GM19463 (cell line): ENCODE results near the gene SYCP2.

ENCODE experiments used
- ATAC-seq: cut with Tn5 transposase; IDR thresholded peaks from one replicate; pipeline ENCODE4 v1.9.1; 2021; ENCODE audit warnings: mild to moderate bottlenecking, moderate library complexity; ENCODE audit not compliant: unreplicated experiment

The SYCP2 gene

DNA sequence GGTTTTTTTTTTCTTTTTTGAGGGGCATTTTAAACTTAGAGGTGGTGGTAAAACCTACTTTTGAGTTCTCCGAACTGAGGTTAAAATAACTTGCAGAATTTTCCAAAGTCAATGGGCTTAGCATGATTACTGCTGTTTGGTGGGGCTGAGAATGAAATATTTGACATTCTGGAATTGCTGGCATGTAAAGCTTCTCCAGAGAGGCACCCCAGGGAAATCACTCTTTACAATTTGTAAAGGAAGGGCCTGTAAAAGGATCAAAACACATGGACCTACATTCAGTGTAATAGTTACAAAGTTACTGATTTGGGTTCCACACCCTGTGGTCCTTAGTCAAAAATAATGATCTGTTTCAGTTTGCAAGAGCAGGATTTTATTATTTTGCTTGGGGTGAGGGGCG, 12.3 kb upstream of the SYCP2 start:
- ATAC-seq: no peak

- no peak for ATAC-seq
Observed at GRCh38 chr20:59945175-59945574, 11.7 kb upstream of the SYCP2 start.

- no peak for ATAC-seq
Observed at GRCh38 chr20:59944726-59945125, 11.3 kb upstream of the SYCP2 start.

- ATAC-seq: no peak
Observed at GRCh38 chr20:59942245-59942644, 8.8 kb upstream of the SYCP2 start.

DNA sequence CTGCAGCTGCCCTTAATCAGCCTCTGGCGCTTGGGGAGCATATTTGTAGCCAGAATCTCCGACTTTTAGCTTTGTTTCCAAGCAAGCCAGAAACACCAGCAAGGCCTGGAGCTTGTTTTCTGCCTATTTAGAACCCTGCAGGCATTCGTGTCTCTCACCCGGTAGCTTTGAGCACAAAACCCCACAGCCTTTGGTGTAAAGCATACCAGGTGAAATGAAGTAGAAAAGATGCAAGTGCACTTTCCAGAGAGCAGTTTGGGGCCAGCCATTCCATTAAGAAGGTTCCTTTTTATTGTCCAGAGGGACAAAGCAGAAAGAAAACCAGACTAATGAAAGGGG, 7.5 kb upstream of the SYCP2 start:
- no peak for ATAC-seq

- ATAC-seq: peak; percentile 89
Observed at GRCh38 chr20:59940129-59940955, 6.9 kb upstream of the SYCP2 start, which contains the start of the genes FAM217B and PPP1R3D. Gene FAM217B, plus strand, starts transcription at chr20:59940389. Its CDS starts 3,555 bp downstream, at chr20:59943944. Gene PPP1R3D, minus strand, starts transcription at chr20:59940305. Its CDS starts 374 bp downstream, at chr20:59939931.

- ATAC-seq: peak; percentile 28
Observed at GRCh38 chr20:59939879-59940128, 6.4 kb upstream of the SYCP2 start.

DNA sequence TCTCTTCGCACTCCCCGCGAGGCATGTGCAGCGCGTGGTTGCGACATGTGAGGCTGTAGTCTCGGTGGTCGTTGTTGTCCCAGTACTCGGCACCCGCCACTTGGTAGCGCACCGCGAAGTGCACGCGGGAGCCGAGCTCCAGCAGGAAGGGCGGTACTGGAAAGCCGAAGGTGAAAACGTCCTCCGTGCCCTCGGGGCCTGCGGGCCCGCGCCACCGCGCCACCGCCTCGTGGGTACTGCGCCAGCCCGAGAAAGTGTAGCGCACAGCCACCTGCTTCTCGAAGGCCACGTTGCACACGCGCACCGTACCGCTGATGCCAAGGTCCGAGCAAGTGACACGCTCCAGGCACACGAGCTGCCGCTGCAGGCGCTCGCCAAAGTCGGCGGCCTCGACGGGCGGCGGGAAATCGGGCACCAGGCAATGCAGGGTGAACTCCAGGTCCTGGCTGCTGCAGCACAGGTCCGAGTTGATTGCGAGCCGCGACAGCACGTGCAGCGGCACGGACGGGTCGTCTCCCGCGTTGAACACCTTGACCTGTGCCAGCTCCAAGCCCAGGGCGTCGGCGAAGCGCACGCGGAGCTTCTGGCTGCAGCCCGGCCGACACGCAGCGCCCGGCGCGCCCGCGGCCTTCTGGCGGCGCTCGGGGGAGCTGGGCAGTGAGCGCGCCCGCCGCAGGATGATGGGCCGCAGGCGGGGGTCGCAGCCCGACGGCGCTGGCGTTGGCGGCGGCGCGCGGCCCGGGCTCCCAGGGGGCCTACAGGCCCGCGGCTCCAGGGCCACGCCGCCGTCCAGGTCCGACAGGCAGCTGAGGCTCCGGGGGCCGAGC, 5.8 kb upstream of the SYCP2 start:
- peak; percentile 0 for ATAC-seq

DNA sequence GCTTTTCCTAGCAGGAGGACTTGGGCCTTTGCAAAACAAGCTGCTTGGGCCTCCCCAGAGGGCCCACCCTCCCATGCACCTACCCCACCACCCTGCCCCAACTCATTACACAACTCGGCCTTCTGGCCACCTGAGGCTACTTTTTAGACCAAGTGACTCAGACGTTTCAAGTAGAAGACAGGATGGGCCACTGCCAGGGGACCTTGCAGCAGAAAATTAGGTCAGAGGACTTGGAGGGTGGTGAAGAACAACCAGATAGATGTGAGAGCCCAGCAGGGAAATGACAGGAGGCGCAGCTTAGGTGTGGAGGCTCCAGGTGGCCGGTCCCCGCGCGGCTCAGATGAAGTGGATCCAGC, 5.2 kb upstream of the SYCP2 start:
- no peak for ATAC-seq

- ATAC-seq: no peak
Observed at GRCh38 chr20:59938221-59938620, 4.8 kb upstream of the SYCP2 start.

DNA sequence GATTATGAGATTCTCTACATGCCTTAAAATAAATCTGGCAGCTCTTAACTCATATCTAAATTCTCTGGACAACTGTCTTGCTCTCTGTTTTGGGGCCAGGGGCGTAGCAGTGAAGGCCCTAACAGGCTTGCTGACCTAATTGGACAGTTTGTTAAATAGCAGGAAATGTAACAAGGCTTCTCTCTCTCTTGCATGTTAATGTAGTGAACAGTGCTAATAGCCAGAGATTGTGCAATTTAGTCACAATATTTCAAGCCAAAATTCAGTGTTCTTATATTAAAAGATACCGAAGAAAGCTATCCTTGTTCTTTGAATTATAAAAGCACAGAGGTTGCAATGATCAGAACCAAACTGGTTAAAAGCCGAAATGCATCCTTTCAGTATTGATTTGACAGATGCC, 3.7 kb upstream of the SYCP2 start:
- ATAC-seq: no peak

GRCh38 chr20:59936409-59936808, 3.0 kb upstream of the SYCP2 start:
- no peak for ATAC-seq

GRCh38 chr20:59935457-59936185, 2.2 kb upstream of the SYCP2 start:
- no peak for ATAC-seq

DNA sequence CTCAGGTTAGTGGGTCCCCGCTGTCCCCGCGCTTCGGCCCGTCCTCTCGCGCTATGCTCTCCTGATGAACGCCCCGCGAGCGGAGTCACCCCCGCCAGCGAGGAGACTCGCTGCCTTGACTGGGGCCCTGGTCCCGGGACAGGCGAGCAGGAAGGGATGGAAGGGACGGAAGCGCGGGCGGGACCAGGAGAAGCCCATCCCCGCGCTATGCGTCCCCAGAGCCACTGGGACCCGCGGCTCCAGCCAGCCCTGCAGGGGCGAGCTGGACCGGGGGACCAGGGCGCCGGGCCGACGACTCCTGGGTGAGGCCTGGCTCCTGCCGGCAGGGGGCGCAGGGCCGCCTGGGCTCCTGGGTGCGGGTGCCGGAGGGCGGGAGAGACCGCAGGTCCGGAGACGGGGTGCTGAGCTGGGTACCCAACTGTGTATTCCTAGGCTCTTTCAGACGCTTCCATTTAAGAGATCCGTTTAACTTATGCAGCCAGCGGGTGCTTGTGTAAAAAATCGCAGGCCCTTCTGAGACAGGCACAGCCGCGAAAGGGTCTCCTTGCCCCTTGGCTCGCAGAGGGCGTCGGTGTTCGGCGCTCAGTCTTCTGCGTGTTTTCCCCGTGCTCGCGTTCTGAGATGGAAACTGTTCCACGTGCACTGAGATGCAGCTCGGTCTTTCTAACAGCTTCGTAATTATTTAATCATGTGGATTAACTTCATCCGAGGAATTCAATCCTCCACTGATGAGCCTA, 580 bp upstream of the SYCP2 start:
- peak; percentile 84 for ATAC-seq

DNA sequence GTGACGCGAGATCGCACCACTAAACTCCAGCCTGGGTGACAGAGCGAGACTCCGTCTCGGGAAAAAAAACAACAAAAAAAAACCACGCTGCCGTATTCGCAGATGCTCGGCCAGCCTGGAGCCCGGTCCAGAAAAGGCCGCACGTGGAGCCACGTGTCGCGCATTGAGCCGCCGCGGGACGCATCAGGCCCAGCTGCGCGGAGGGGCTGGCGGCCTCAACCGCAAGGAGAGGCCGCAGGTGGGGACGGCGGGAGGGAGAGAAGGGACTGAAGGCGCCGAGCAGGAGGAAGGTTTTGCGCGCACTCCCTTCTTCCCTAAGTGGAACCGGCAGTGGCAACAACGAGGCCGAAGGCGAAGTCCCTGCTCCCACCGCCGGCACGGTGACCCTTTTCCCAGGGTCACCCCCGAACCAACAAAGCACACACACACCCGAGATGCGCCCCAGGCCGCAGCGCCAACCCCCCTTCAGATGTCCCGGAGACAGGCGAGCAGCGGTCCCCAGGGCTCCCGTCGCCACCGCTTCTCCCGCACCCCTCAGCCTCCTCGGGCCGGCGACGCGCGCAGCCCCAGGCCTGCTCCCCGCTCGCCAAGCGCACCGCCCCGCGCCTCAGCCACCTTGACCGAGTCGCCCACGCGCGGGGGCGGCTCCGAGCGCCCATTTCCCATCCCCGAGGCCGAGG, 681 bp downstream of the SYCP2 start:
- ATAC-seq: no peak

- ATAC-seq: no peak
Observed at GRCh38 chr20:59931511-59932312, 1.7 kb downstream of the SYCP2 start.

- ATAC-seq: no peak
Observed at GRCh38 chr20:59925899-59926298, 7.5 kb downstream of the SYCP2 start.

DNA sequence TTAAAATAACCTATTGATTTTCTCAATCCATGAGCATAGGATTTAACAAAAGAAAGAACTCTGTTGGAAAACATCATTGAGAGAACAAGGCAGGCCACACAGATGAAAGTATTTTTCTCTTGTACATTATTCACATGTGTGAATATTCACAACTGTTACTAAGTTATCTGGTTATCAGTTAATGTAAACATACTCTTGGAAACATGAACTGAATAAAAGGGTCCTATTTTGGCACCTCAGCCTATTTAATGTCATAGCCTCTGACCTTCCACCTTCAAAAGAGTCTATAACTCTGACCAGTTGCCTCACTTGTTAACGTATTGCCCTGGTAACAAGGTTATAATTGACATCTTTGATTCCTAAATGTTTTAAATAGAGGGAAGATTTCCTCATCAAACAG, 8.1 kb downstream of the SYCP2 start:
- no peak for ATAC-seq

DNA sequence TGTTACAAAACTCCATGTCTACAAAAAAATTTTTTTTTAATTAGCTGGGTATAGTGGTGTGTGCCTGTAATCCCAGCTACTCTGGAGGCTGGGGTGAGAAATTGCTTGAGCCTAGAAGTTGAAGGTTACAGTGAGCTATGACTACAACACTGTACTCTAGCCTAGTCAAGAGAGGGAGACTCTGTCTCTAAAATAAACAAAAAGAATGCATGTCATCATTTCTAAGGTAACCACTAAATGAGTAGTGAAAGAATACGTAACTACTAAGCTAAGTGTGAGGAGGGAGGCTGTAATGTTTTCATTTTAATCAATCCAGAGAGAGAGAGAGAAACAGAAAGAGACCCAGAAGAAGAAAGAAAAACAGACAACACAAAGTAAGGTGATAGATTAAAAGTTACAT, 9.9 kb downstream of the SYCP2 start:
- ATAC-seq: no peak

- ATAC-seq: no peak
Observed at GRCh38 chr20:59920944-59921343, 12.5 kb downstream of the SYCP2 start.
